Psoas muscle (tissue), 8 donors: ENCODE measurements around the gene DNAH2. TPM values are rescaled to one million over a fixed set of nuclear protein-coding genes. Genes with fewer than 3 reads are reported as not detected.

Experiments used
- ATAC-seq, 4 donors: fragments of 200-7000 bp; cut with Tn5 transposase; one replicate each; pipeline ENCODE4 v1.9.1; 2020; ENCODE audit warnings: moderate library complexity in 3 of 4, mild to moderate bottlenecking in 2 of 4
- DNase-seq, 2 donors: peaks; one replicate each; pipeline ENCODE4 v3.0.0-alpha.2; 2020
- H3K27ac ChIP-seq: fragments of 200-600 bp; one replicate; pipeline ENCODE4 v1.8.0; 2022
- H3K27me3 ChIP-seq, 3 donors: fragments of 200-600 bp in 1 of 3; one replicate each; pipeline versions ENCODE4 v1.6.1 to v1.8.0; 2013 to 2022; ENCODE audit warnings: low read length in 2 of 3, mild to moderate bottlenecking in 2 of 3, moderate library complexity in 1 of 3; ENCODE audit not compliant: insufficient read depth in 3 of 3
- H3K36me3 ChIP-seq, 2 donors: fragments of 200-600 bp in 1 of 2; one replicate each; pipeline versions ENCODE4 v1.6.1 to v1.8.0; 2013 to 2022; ENCODE audit warnings: low read depth in 1 of 2, mild to moderate bottlenecking in 1 of 2, moderate library complexity in 1 of 2; ENCODE audit not compliant: insufficient read depth in 1 of 2
- H3K4me1 ChIP-seq: fragments of 200-600 bp; one replicate; pipeline ENCODE4 v1.8.0; 2022
- H3K4me3 ChIP-seq: fragments of 200-600 bp; one replicate; pipeline ENCODE4 v1.8.0; 2022; ENCODE audit warnings: mild to moderate bottlenecking
- H3K9me3 ChIP-seq: fragments of 200-600 bp; one replicate; pipeline ENCODE4 v1.8.0; 2022
- CTCF ChIP-seq: fragments of 200-600 bp; IDR thresholded peaks from one replicate; pipeline ENCODE4 v1.8.0; 2022; ENCODE audit warnings: antibody characterized with exemption
- WGBS, 3 donors: extraction: QIAGEN DNeasy Blood & Tissue Kit; methylation state at CpG; one replicate each; pipeline versions ENCODE4 v1.1.6 to v1.1.7; 2013; 5-methylcytosine and 5-hydroxymethylcytosine counted together
- intact Hi-C, 2 donors: fragments of 100-400 bp; cut with DNase I; formaldehyde crosslinking; loops; one replicate each; pipeline versions ENCODE4 v1.11.0 to v1.14.2; 2022
- polyA plus RNA-seq, 3 donors: library from polyadenylated mRNA; stranded (reverse); fragments of 200-250 nt; gene quantifications; one replicate each; pipeline ENCODE4 v1.2.3, GENCODE V29; 2013
- total RNA-seq, 4 donors: library from RNA; stranded (reverse); fragmentation: NEBNext Ultra II Directional in 2 of 4; extraction: Animal tissue kit (Norgen Biotek cat#: 25700) in 2 of 4; gene quantifications; one replicate each; pipeline versions ENCODE4 v1.2.1 to v1.2.4, GENCODE V29; 2021 to 2023
- donor health status: healthy with polysubstance abuse.
- donor health status: DM: no; HTN: no; CAD: no; lungs with moderate emphysema.
- donor health status: Bipolar disorder and iron deficiency.
- donor health status: healthy.
- donor health status: DM: yes; HTN: yes; CAD: no.
- donor health status: DM: no; HTN: no; CAD: no.
- donor health status: DM: no; HTN: no; CAD: no.
- donor health status: DM: yes; HTN: yes; CAD: no.

DNAH2 gene
- total and polyA plus RNA-seq, 7 donors: 0.01 to 0.10 (median 0.06) TPM

- peaks cover 0 to 8% (median 5%) of the 10 kb centered on the region in 3 donors for H3K27me3 ChIP-seq
- no peak for TF ChIP-seq CTCF
- ATAC-seq (no peak), DNase-seq (no peak)
- H3K36me3 ChIP-seq: no peaks in the 10 kb centered on the region
- H3K27ac ChIP-seq: no peak overlapping the region
- intact Hi-C loops: no loop called here
- no peaks in the 10 kb centered on the region for H3K9me3 ChIP-seq
- H3K4me1 ChIP-seq: no peaks in the 10 kb centered on the region
- H3K4me3 ChIP-seq: no peak overlapping the region
- WGBS, 3 donors: 63 to 66% (median 65%) methylated on average over 9 of the region's 9 CpGs
Observed at GRCh38 chr17:7774055-7774521, 56.5 kb downstream of the DNAH2 start.

GRCh38 chr17:7775051-7775450, 57.5 kb downstream of the DNAH2 start:
- Histone ChIP-seq H3K27me3 (peaks cover 0 to 15% (median 3%) of the 10 kb centered on the region in 3 donors), H3K36me3 (no peaks in the 10 kb centered on the region), H3K9me3 (no peaks in the 10 kb centered on the region), H3K4me3 (no peak overlapping the region), H3K4me1 (no peaks in the 10 kb centered on the region), H3K27ac (no peak overlapping the region)
- no peak for DNase-seq
- WGBS, 3 donors: 85 to 88% (median 87%) methylated on average over 7 of the region's 7 CpGs
- TF ChIP-seq CTCF: no peak
- intact Hi-C loops: no loop called here
- no peak for ATAC-seq

GRCh38 chr17:7777017-7777416, 59.5 kb downstream of the DNAH2 start:
- no peaks in the 10 kb centered on the region for H3K4me1 ChIP-seq
- no peak overlapping the region for H3K27ac ChIP-seq
- DNase-seq (no peak), ATAC-seq (no peak)
- WGBS, 3 donors: 80 to 83% (median 83%) methylated on average over 7 of the region's 7 CpGs
- H3K4me3 ChIP-seq: no peak overlapping the region
- H3K36me3 ChIP-seq: no peaks in the 10 kb centered on the region
- peaks cover 0 to 24% (median 3%) of the 10 kb centered on the region in 3 donors for H3K27me3 ChIP-seq
- TF ChIP-seq CTCF: no peak
- intact Hi-C loops: no loop called here
- no peaks in the 10 kb centered on the region for H3K9me3 ChIP-seq

- DNase-seq (no peak), ATAC-seq (no peak)
- intact Hi-C loops: no loop called here
- Histone ChIP-seq H3K27me3 (peaks cover 0 to 31% (median 3%) of the 10 kb centered on the region in 3 donors), H3K27ac (no peak overlapping the region), H3K4me1 (no peaks in the 10 kb centered on the region), H3K9me3 (no peaks in the 10 kb centered on the region), H3K4me3 (no peak overlapping the region), H3K36me3 (no peaks in the 10 kb centered on the region)
- 90 to 92% (median 91%) methylated on average over 10 of the region's 10 CpGs for WGBS, 3 donors
- no peak for TF ChIP-seq CTCF
Observed at GRCh38 chr17:7780736-7781135, 63.2 kb downstream of the DNAH2 start.

DNA sequence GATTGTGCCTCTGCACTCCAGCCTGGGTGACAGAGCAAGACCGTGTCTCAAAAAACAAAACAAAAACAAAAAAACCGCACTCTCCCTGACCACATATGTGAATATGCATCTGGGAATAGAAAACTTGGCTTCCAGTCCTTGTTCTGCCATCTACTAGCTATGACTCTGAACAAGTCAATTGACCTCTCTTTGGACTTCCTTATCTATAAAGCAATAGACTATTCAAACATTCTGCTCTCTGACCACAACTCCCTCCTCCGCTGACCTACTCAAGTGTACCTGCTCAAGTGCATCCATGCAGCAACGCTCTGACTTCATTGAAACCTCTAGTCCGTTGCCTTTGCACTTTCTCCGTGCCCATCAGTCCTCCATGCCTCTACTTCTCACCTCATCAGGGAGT, 63.9 kb downstream of the DNAH2 start:
- Histone ChIP-seq H3K4me1 (no peaks in the 10 kb centered on the region), H3K9me3 (no peaks in the 10 kb centered on the region), H3K36me3 (no peaks in the 10 kb centered on the region), H3K27me3 (peaks cover 0 to 31% (median 3%) of the 10 kb centered on the region in 3 donors), H3K4me3 (no peak overlapping the region), H3K27ac (no peak overlapping the region)
- WGBS, 3 donors: 65 to 80% (median 66%) methylated on average over 6 of the region's 6 CpGs
- DNase-seq: no peak
- no peak for ATAC-seq
- intact Hi-C loops: no loop called here
- TF ChIP-seq CTCF: no peak
